GM12878 (cell line): Measurements from ENCODE around the gene TMEM244. TPM values are rescaled to one million over a fixed set of nuclear protein-coding genes. Genes with fewer than 3 reads are reported as not detected.

Experiments used
- ATAC-seq: fragments of 200-7000 bp; cut with Tn5 transposase; 3 replicates; pipeline ENCODE4 v1.9.1; 2020; ENCODE audit warnings: mild to moderate bottlenecking, moderate library complexity
- BruUV-seq: library from RNA; stranded (reverse); fragments of 400-500 nt; replicated peaks from 2 replicates; lab custom pipeline; 2021; lab: Mats Ljungman, UMichigan
- CTCF ChIA-PET: fragments of 300-600 bp; sonication (Branson Sonifier 250); formaldehyde crosslinking; extraction: SDS; loops from one replicate; lab custom pipeline; 2021; ENCODE audit warnings: inconsistent platforms; lab: Yijun Ruan, JAX
- POLR2A ChIA-PET: fragments of 350-600 bp; formaldehyde crosslinking; extraction: SDS; loops from one replicate; lab custom pipeline; 2021; ENCODE audit warnings: inconsistent platforms; lab: Charles Lee
- RAD21 ChIA-PET: fragments of 300-600 bp; sonication (Branson Sonifier 250); formaldehyde crosslinking; loops from one replicate; lab custom pipeline; 2023; ENCODE audit warnings: antibody characterized with exemption; ENCODE audit not compliant: unreplicated experiment; lab: Charles Lee
- SMC1A ChIA-PET: fragments of 300-600 bp; sonication (Branson Sonifier 250); formaldehyde crosslinking; loops from one replicate; lab custom pipeline; 2023; ENCODE audit not compliant: unreplicated experiment, uncharacterized antibody; lab: Charles Lee
- DNase-seq: peaks from one replicate; pipeline ENCODE4 v3.0.0-alpha.2; 2011; ENCODE audit warnings: low read depth, low spot score
- FAIRE-seq: peaks from 3 replicates; lab custom pipeline; 2011; peaks lifted over from hg19 to GRCh38; lab: Jason Lieb, UNC
- H2AFZ ChIP-seq: 2 replicates; pipeline ENCODE4 v1.6.0; 2011; ENCODE audit warnings: low read depth, low read length, control low read depth; ENCODE audit not compliant: control insufficient read depth
- H3K27ac ChIP-seq: 2 replicates; pipeline ENCODE4 v1.5.1; 2011; ENCODE audit warnings: control low read depth; ENCODE audit not compliant: control insufficient read depth, insufficient read depth
- H3K27me3 ChIP-seq, 2 experiments: replicated peaks in 1 of 2; 2 replicates each; pipeline versions ENCODE4 v1.6.0 to v1.6.1; 2011; ENCODE audit warnings: low read length in 1 of 2; ENCODE audit not compliant: control insufficient read depth in 2 of 2, insufficient read depth in 2 of 2
- H3K36me3 ChIP-seq, 2 experiments: 2 replicates each; pipeline ENCODE4 v1.5.1; 2011; ENCODE audit warnings: low read length in 1 of 2; ENCODE audit not compliant: control insufficient read depth in 2 of 2, insufficient read depth in 2 of 2
- H3K4me1 ChIP-seq: 2 replicates; pipeline ENCODE4 v1.6.1; 2011; ENCODE audit warnings: mild to moderate bottlenecking, low read length, moderate library complexity, mixed read lengths; ENCODE audit not compliant: control insufficient read depth, insufficient read depth
- H3K4me2 ChIP-seq: 2 replicates; pipeline ENCODE4 v1.6.0; 2011; ENCODE audit warnings: control low read depth; ENCODE audit not compliant: control insufficient read depth, insufficient read depth
- H3K4me3 ChIP-seq: fragments of 200-600 bp; sonication (generic); 2 replicates; pipeline ENCODE4 v1.5.1; 2016
- H3K79me2 ChIP-seq: 2 replicates; pipeline ENCODE4 v1.6.0; 2011; ENCODE audit warnings: low read length; ENCODE audit not compliant: control insufficient read depth, insufficient read depth
- H3K9ac ChIP-seq: 2 replicates; pipeline ENCODE4 v1.8.0; 2011; ENCODE audit warnings: low read length, control low read depth, mixed read lengths; ENCODE audit not compliant: control insufficient read depth, insufficient read depth
- H3K9me3 ChIP-seq: replicated peaks from 3 replicates; pipeline ENCODE4 v1.5.1; 2011; ENCODE audit warnings: mild to moderate bottlenecking, low read length; ENCODE audit not compliant: control insufficient read depth, insufficient read depth
- H4K20me1 ChIP-seq: 2 replicates; pipeline ENCODE4 v1.6.0; 2011; ENCODE audit not compliant: control insufficient read depth, insufficient read depth
- BACH1 ChIP-seq: fragments of 450-650 bp; IDR thresholded peaks from 2 replicates; pipeline ENCODE4 v1.6.1; 2017; ENCODE audit warnings: mild to moderate bottlenecking, borderline replicate concordance
- FOS ChIP-seq: IDR thresholded peaks from 3 replicates; pipeline ENCODE4 v1.6.1; 2011; ENCODE audit warnings: borderline replicate concordance; ENCODE audit not compliant: insufficient read length; ENCODE audit errors: extremely low read depth
- FOXM1 ChIP-seq: IDR thresholded peaks from 2 replicates; pipeline ENCODE4 v1.6.1; 2012; ENCODE audit warnings: low read depth, mild to moderate bottlenecking, inconsistent platforms, low read length, moderate library complexity
- MEF2A ChIP-seq: IDR thresholded peaks from 2 replicates; pipeline ENCODE4 v1.6.1; 2011; ENCODE audit warnings: low read depth, mild to moderate bottlenecking, low read length, moderate library complexity; ENCODE audit not compliant: insufficient read depth
- NBN ChIP-seq: fragments of 450-650 bp; IDR thresholded peaks from 2 replicates; pipeline ENCODE4 v1.6.1; 2016
- NFYB ChIP-seq: IDR thresholded peaks from 2 replicates; pipeline ENCODE4 v1.6.1; 2011; ENCODE audit warnings: low read depth, mild to moderate bottlenecking, low read length, improper control_type of control experiment, moderate library complexity; ENCODE audit not compliant: insufficient read depth
- NRF1 ChIP-seq: conservative IDR thresholded peaks from 2 replicates; pipeline ENCODE4 v1.6.1; 2011; ENCODE audit warnings: mild to moderate bottlenecking, low read depth, low read length, improper control_type of control experiment
- POLR2A ChIP-seq: IDR thresholded peaks from 2 replicates; pipeline ENCODE4 v1.6.1; 2011; ENCODE audit warnings: low read depth, mild to moderate bottlenecking, low read length
- POLR2AphosphoS5 ChIP-seq: IDR thresholded peaks from 2 replicates; pipeline ENCODE4 v1.6.1; 2011; ENCODE audit warnings: mild to moderate bottlenecking, low read length, inconsistent platforms
- STAT1 ChIP-seq: fragments of 450-650 bp; conservative IDR thresholded peaks from 2 replicates; pipeline ENCODE4 v1.6.1; 2014; ENCODE audit warnings: antibody characterized with exemption, mild to moderate bottlenecking
- SUPT20H ChIP-seq: IDR thresholded peaks from 2 replicates; pipeline ENCODE4 v1.6.1; 2011; ENCODE audit warnings: low read depth, mild to moderate bottlenecking, low read length, moderate library complexity, borderline replicate concordance; ENCODE audit not compliant: control insufficient read depth
- WGBS: methylation state at CpG from one replicate; pipeline ENCODE4 v1.1.6; 2016; ENCODE audit warnings: low lambda C conversion rate; ENCODE audit not compliant: insufficient replicate concordance, insufficient coverage; ENCODE audit errors: missing lambda C conversion rate; 5-methylcytosine and 5-hydroxymethylcytosine counted together
- in situ Hi-C: fragments of 300-500 bp; cut with MboI; formaldehyde crosslinking; loops from 9 replicates; pipeline ENCODE4 v1.14.3; 2018; ENCODE audit warnings: mixed read lengths
- intact Hi-C: fragments of 100-400 bp; cut with micrococcal nuclease; formaldehyde crosslinking; loops from one replicate; pipeline ENCODE4 v1.14.2; 2022; ENCODE audit not compliant: unreplicated experiment
- polyA plus RNA-seq, 11 experiments: library from polyadenylated mRNA; depleted of rRNA in 4 of 11; unstranded in 6 of 11; stranded (reverse) in 5 of 11; fragments of >200 nt; fragmentation: Nextera tagmentation in 4 of 11; fragmentation: Illumina TruSeq in 1 of 11; extraction: Ambion mirVana in 4 of 11; extraction: Trizol in 1 of 11; gene quantifications; 1 replicate in 1 of 11; 2 replicates in 10 of 11; pipeline versions ENCODE4 v1.2.1 to v1.2.3, GENCODE V29; 2011 to 2016; ENCODE audit warnings: inconsistent platforms in 2 of 11, missing spikeins in 2 of 11, low read depth in 1 of 11
- total RNA-seq, 4 experiments: library from RNA; depleted of rRNA in 3 of 4; stranded (reverse); fragments of >200 nt in 3 of 4; fragmentation: Illumina TruSeq in 1 of 4; extraction: Trizol in 1 of 4; gene quantifications; 2 replicates each; pipeline versions ENCODE4 v1.2.1 to v1.2.3, GENCODE V29; 2013 to 2021
- TF ChIP-seq, protein P1 (sequence below): fragments of 450-650 bp; IDR thresholded peaks from 2 replicates; pipeline ENCODE4 v1.6.1; 2017; ENCODE audit warnings: mild to moderate bottlenecking, moderate library complexity
- TF ChIP-seq, protein P2 (sequence below): fragments of 450-650 bp; IDR thresholded peaks from 2 replicates; pipeline ENCODE4 v1.6.1; 2017; ENCODE audit warnings: mild to moderate bottlenecking, moderate library complexity
- TF ChIP-seq, protein P3 (sequence below): fragments of 450-650 bp; IDR thresholded peaks from 2 replicates; pipeline ENCODE4 v1.6.1; 2016; ENCODE audit warnings: mild to moderate bottlenecking
- TF ChIP-seq, protein P4 (sequence below): IDR thresholded peaks from 2 replicates; pipeline ENCODE4 v1.6.1; 2012; ENCODE audit warnings: low read depth, low read length, improper control_type of control experiment

The TMEM244 gene
- total and polyA plus RNA-seq, 10 of the 15 experiments (the other 5 are each of a cell fraction or from before 2014, with no cell fraction given): 0.14 TPM; not detected in 9

DNA sequence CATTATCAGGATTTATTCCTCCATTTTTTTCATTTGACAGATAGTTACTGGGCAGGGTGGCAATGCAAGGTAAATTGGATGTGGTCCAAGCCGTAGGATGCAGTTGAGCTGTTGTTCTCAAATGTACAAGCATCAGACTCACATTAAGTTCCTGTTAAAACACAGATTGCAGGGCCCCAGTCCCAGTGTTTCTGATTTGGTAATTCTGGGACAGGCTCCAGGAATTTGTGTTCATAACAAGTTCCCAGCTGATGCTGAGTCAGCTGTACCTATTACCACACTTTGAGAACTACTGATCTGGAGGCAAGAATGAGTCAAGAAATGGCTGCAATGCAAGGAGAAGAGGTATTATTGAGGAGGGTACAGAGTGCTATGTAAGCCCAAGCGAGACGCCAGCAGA, 11.7 kb downstream of the TMEM244 start:
- 50% methylated on average over 3 of the region's 3 CpGs for WGBS
- RAD21 ChIA-PET: no interaction called here
- Histone ChIP-seq H4K20me1 (no peaks in the 10 kb centered on the region), H3K36me3 (no peaks in the 10 kb centered on the region), H3K4me3 (no peak overlapping the region), H3K4me2 (no peak overlapping the region), H3K79me2 (no peaks in the 10 kb centered on the region), H3K9me3 (no peaks in the 10 kb centered on the region), H3K27ac (no peak overlapping the region), H2AFZ (no peak overlapping the region), H3K4me1 (no peaks in the 10 kb centered on the region), H3K9ac (no peak overlapping the region), H3K27me3 (no peaks in the 10 kb centered on the region; a peak in 2 of 4 replicates)
- CTCF ChIA-PET: no interaction called here
- in situ Hi-C loops: no loop called here
- BruUV-seq: no TSS peak
- ATAC-seq (no peak), FAIRE-seq (no peak), DNase-seq (no peak)
- SMC1A ChIA-PET: no interaction called here
- intact Hi-C loops: no loop called here
- POLR2A ChIA-PET: no interaction called here
- no peak for TF ChIP-seq FOS
- no peak for TF ChIP-seq BACH1
- TF ChIP-seq, protein P1, sequence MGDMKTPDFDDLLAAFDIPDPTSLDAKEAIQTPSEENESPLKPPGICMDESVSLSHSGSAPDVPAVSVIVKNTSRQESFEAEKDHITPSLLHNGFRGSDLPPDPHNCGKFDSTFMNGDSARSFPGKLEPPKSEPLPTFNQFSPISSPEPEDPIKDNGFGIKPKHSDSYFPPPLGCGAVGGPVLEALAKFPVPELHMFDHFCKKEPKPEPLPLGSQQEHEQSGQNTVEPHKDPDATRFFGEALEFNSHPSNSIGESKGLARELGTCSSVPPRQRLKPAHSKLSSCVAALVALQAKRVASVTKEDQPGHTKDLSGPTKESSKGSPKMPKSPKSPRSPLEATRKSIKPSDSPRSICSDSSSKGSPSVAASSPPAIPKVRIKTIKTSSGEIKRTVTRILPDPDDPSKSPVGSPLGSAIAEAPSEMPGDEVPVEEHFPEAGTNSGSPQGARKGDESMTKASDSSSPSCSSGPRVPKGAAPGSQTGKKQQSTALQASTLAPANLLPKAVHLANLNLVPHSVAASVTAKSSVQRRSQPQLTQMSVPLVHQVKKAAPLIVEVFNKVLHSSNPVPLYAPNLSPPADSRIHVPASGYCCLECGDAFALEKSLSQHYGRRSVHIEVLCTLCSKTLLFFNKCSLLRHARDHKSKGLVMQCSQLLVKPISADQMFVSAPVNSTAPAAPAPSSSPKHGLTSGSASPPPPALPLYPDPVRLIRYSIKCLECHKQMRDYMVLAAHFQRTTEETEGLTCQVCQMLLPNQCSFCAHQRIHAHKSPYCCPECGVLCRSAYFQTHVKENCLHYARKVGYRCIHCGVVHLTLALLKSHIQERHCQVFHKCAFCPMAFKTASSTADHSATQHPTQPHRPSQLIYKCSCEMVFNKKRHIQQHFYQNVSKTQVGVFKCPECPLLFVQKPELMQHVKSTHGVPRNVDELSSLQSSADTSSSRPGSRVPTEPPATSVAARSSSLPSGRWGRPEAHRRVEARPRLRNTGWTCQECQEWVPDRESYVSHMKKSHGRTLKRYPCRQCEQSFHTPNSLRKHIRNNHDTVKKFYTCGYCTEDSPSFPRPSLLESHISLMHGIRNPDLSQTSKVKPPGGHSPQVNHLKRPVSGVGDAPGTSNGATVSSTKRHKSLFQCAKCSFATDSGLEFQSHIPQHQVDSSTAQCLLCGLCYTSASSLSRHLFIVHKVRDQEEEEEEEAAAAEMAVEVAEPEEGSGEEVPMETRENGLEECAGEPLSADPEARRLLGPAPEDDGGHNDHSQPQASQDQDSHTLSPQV: no peak
- no peak for TF ChIP-seq SUPT20H
- TF ChIP-seq NFYB: no peak
- TF ChIP-seq NRF1: no peak
- TF ChIP-seq, protein P2, sequence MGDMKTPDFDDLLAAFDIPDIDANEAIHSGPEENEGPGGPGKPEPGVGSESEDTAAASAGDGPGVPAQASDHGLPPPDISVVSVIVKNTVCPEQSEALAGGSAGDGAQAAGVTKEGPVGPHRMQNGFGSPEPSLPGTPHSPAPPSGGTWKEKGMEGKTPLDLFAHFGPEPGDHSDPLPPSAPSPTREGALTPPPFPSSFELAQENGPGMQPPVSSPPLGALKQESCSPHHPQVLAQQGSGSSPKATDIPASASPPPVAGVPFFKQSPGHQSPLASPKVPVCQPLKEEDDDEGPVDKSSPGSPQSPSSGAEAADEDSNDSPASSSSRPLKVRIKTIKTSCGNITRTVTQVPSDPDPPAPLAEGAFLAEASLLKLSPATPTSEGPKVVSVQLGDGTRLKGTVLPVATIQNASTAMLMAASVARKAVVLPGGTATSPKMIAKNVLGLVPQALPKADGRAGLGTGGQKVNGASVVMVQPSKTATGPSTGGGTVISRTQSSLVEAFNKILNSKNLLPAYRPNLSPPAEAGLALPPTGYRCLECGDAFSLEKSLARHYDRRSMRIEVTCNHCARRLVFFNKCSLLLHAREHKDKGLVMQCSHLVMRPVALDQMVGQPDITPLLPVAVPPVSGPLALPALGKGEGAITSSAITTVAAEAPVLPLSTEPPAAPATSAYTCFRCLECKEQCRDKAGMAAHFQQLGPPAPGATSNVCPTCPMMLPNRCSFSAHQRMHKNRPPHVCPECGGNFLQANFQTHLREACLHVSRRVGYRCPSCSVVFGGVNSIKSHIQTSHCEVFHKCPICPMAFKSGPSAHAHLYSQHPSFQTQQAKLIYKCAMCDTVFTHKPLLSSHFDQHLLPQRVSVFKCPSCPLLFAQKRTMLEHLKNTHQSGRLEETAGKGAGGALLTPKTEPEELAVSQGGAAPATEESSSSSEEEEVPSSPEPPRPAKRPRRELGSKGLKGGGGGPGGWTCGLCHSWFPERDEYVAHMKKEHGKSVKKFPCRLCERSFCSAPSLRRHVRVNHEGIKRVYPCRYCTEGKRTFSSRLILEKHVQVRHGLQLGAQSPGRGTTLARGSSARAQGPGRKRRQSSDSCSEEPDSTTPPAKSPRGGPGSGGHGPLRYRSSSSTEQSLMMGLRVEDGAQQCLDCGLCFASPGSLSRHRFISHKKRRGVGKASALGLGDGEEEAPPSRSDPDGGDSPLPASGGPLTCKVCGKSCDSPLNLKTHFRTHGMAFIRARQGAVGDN: no peak
- TF ChIP-seq POLR2AphosphoS5: no peak
- no peak for TF ChIP-seq NBN
- TF ChIP-seq, protein P3, sequence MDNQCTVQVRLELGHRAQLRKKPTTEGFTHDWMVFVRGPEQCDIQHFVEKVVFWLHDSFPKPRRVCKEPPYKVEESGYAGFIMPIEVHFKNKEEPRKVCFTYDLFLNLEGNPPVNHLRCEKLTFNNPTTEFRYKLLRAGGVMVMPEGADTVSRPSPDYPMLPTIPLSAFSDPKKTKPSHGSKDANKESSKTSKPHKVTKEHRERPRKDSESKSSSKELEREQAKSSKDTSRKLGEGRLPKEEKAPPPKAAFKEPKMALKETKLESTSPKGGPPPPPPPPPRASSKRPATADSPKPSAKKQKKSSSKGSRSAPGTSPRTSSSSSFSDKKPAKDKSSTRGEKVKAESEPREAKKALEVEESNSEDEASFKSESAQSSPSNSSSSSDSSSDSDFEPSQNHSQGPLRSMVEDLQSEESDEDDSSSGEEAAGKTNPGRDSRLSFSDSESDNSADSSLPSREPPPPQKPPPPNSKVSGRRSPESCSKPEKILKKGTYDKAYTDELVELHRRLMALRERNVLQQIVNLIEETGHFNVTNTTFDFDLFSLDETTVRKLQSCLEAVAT: no peak
- no peak for TF ChIP-seq STAT1
- TF ChIP-seq MEF2A: no peak
- TF ChIP-seq FOXM1: no peak
- TF ChIP-seq, protein P4, sequence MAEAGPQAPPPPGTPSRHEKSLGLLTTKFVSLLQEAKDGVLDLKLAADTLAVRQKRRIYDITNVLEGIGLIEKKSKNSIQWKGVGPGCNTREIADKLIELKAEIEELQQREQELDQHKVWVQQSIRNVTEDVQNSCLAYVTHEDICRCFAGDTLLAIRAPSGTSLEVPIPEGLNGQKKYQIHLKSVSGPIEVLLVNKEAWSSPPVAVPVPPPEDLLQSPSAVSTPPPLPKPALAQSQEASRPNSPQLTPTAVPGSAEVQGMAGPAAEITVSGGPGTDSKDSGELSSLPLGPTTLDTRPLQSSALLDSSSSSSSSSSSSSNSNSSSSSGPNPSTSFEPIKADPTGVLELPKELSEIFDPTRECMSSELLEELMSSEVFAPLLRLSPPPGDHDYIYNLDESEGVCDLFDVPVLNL: no peak
- TF ChIP-seq POLR2A: no peak
